Measurements from ENCODE around the gene PCDHGB4.

DNA sequence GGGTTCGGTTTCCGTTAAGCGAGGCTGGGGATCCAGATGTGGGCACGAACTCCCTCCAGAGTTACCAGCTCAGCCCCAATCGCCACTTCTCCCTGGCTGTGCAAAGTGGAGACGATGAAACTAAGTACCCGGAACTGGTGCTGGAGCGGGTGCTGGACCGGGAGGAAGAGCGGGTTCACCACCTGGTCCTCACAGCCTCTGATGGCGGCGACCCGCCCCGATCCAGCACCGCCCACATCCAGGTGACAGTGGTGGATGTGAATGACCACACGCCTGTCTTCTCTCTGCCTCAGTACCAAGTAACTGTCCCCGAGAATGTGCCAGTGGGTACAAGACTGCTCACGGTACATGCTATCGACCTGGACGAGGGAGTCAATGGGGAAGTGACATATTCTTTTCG is 4.2 kb upstream of the PCDHGB4 start:
- TF ChIP-seq POLR2A (IDR thresholded peaks at IDR 0.05) (no peak), POLR2AphosphoS5 (IDR thresholded peaks at IDR 0.05) (no peak)
- TF ChIP-seq, protein P1, sequence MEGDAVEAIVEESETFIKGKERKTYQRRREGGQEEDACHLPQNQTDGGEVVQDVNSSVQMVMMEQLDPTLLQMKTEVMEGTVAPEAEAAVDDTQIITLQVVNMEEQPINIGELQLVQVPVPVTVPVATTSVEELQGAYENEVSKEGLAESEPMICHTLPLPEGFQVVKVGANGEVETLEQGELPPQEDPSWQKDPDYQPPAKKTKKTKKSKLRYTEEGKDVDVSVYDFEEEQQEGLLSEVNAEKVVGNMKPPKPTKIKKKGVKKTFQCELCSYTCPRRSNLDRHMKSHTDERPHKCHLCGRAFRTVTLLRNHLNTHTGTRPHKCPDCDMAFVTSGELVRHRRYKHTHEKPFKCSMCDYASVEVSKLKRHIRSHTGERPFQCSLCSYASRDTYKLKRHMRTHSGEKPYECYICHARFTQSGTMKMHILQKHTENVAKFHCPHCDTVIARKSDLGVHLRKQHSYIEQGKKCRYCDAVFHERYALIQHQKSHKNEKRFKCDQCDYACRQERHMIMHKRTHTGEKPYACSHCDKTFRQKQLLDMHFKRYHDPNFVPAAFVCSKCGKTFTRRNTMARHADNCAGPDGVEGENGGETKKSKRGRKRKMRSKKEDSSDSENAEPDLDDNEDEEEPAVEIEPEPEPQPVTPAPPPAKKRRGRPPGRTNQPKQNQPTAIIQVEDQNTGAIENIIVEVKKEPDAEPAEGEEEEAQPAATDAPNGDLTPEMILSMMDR (IDR thresholded peaks at IDR 0.05): no peak
